Endodermal cell (in vitro differentiated cells): ENCODE measurements around the gene HOOK2. TPM values are rescaled to one million over a fixed set of nuclear protein-coding genes. Genes with fewer than 3 reads are reported as not detected.

ENCODE experiments used
- DNase-seq: peaks from one replicate; pipeline ENCODE4 v3.0.0-alpha.2; 2017
- H3K27ac ChIP-seq: 2 replicates; pipeline ENCODE4 v1.5.1; 2013; ENCODE audit warnings: mild to moderate bottlenecking, low read depth, low read length, moderate library complexity
- H3K27me3 ChIP-seq: 2 replicates; pipeline ENCODE4 v1.6.1; 2013; ENCODE audit warnings: mild to moderate bottlenecking, low read length, moderate library complexity; ENCODE audit not compliant: insufficient read depth, control insufficient read depth, poor library complexity, severe bottlenecking
- H3K36me3 ChIP-seq: 2 replicates; pipeline ENCODE4 v1.7.0; 2013; ENCODE audit warnings: mild to moderate bottlenecking, low read length, moderate library complexity; ENCODE audit not compliant: control insufficient read depth, insufficient read depth
- H3K4me1 ChIP-seq: one replicate; pipeline ENCODE4 v1.7.0; 2013; ENCODE audit warnings: low read length; ENCODE audit not compliant: control insufficient read depth, insufficient read depth
- H3K4me3 ChIP-seq: 2 replicates; pipeline ENCODE4 v1.5.1; 2013; ENCODE audit warnings: mild to moderate bottlenecking, low read length, moderate library complexity
- H3K9ac ChIP-seq: 2 replicates; pipeline ENCODE4 v1.6.1; 2013; ENCODE audit warnings: mild to moderate bottlenecking, low read length, moderate library complexity; ENCODE audit not compliant: poor library complexity, severe bottlenecking; ENCODE audit errors: extremely low read depth
- H3K9me3 ChIP-seq: 2 replicates; pipeline ENCODE4 v1.6.1; 2013; ENCODE audit warnings: mild to moderate bottlenecking, low read length, moderate library complexity; ENCODE audit not compliant: control insufficient read depth
- H3K27ac Mint-ChIP-seq: 2 replicates; pipeline ENCODE4 v1.8.0; 2020; ENCODE audit warnings: mixed read lengths
- H3K27me3 Mint-ChIP-seq: 2 replicates; pipeline ENCODE4 v1.8.0; 2021; ENCODE audit warnings: mild to moderate bottlenecking, mixed read lengths; ENCODE audit not compliant: insufficient read depth
- H3K36me3 Mint-ChIP-seq: 2 replicates; pipeline ENCODE4 v1.8.0; 2020; ENCODE audit warnings: low read depth, mixed read lengths
- H3K4me1 Mint-ChIP-seq: 2 replicates; pipeline ENCODE4 v1.8.0; 2020; ENCODE audit warnings: mixed read lengths
- H3K4me3 Mint-ChIP-seq: 2 replicates; pipeline ENCODE4 v1.8.0; 2020; ENCODE audit warnings: mild to moderate bottlenecking, moderate library complexity, mixed read lengths
- H3K9me3 Mint-ChIP-seq: 2 replicates; pipeline ENCODE4 v1.8.0; 2020; ENCODE audit warnings: mild to moderate bottlenecking, mixed read lengths
- CTCF ChIP-seq: fragments of 200-600 bp; sonication (generic); conservative IDR thresholded peaks from 2 replicates; pipeline ENCODE4 v1.5.0; 2021; ENCODE audit warnings: antibody characterized with exemption, mild to moderate bottlenecking
- WGBS, 2 experiments: methylation state at CpG; one replicate each; pipeline versions ENCODE4 v1.1.5 to v1.1.7; 2013; ENCODE audit warnings: missing lambda C conversion rate in 2 of 2, mixed read lengths in 1 of 2; ENCODE audit not compliant: insufficient coverage in 1 of 2, insufficient read length in 1 of 2; 5-methylcytosine and 5-hydroxymethylcytosine counted together
- total RNA-seq, 2 donors: library from RNA; stranded (reverse); fragmentation: NEBNext Ultra II Directional in 1 of 2; extraction: Animal tissue kit (Norgen Biotek cat#: 25700) in 1 of 2; gene quantifications; 2 replicates in 1 of 2; 3 replicates in 1 of 2; pipeline ENCODE4 v1.2.1, GENCODE V29; 2021

HOOK2 gene
- total RNA-seq, 2 donors from 2014 or later: 82.1 to 103 TPM

GRCh38 chr19:12748489-12748888 is 26.9 kb downstream of the HOOK2 start:
- no peak overlapping the region for H3K9ac ChIP-seq
- WGBS, 2 experiments: 58 to 60% methylated on average over 1 to 6 of the region's 6 CpGs
- peaks cover 15% of the 10 kb centered on the region for H3K9me3 Mint-ChIP-seq
- no peak overlapping the region for H3K27ac ChIP-seq
- H3K36me3 Mint-ChIP-seq: peaks cover 41% of the 10 kb centered on the region
- H3K4me3 Mint-ChIP-seq: no peak overlapping the region
- peaks cover 40% of the 10 kb centered on the region for H3K27me3 Mint-ChIP-seq
- TF ChIP-seq CTCF: no peak
- H3K27me3 ChIP-seq: peaks cover 39% of the 10 kb centered on the region
- peak; percentile 77 for DNase-seq
- H3K4me1 ChIP-seq: no peaks in the 10 kb centered on the region
- H3K27ac Mint-ChIP-seq: peak overlapping the region; percentile 92
- H3K4me3 ChIP-seq: peak overlapping the region; percentile 53
- peaks cover 38% of the 10 kb centered on the region for H3K36me3 ChIP-seq
- H3K9me3 ChIP-seq: peaks cover 16% of the 10 kb centered on the region
- H3K4me1 Mint-ChIP-seq: peaks cover 7% of the 10 kb centered on the region

- 92 to 95% methylated on average over 8 to 22 of the region's 22 CpGs for WGBS, 2 experiments
- H3K9me3 Mint-ChIP-seq: peaks cover 15% of the 10 kb centered on the region
- no peak overlapping the region for H3K27ac ChIP-seq
Measured at GRCh38 chr19:12745166-12745897, 30.0 kb downstream of the HOOK2 start.

GRCh38 chr19:12737835-12738351 is 37.5 kb downstream of the HOOK2 start:
- Histone ChIP-seq H3K36me3 (peaks cover 26% of the 10 kb centered on the region), H3K9ac (peak overlapping the region; percentile 91), H3K4me3 (peak overlapping the region; percentile 100), H3K27ac (peak overlapping the region; percentile 97), H3K27me3 (no peaks in the 10 kb centered on the region), H3K9me3 (no peaks in the 10 kb centered on the region), H3K4me1 (peaks cover 2% of the 10 kb centered on the region)
- peak overlapping the region; percentile 99 for H3K27ac Mint-ChIP-seq
- peaks cover 24% of the 10 kb centered on the region for H3K36me3 Mint-ChIP-seq
- H3K4me3 Mint-ChIP-seq: peak overlapping the region; percentile 100
- DNase-seq: no peak
- no peak for TF ChIP-seq CTCF
- no peaks in the 10 kb centered on the region for H3K9me3 Mint-ChIP-seq
- WGBS, 2 experiments: 19 to 20% methylated on average over 13 of the region's 13 CpGs
- H3K4me1 Mint-ChIP-seq: peaks cover 15% of the 10 kb centered on the region
- no peaks in the 10 kb centered on the region for H3K27me3 Mint-ChIP-seq

More at GRCh38 chr19:12745166-12745897, 30.0 kb downstream of the HOOK2 start:
- Histone ChIP-seq H3K27me3 (peaks cover 11% of the 10 kb centered on the region), H3K9me3 (peaks cover 16% of the 10 kb centered on the region), H3K9ac (no peak overlapping the region), H3K36me3 (peaks cover 51% of the 10 kb centered on the region), H3K4me3 (no peak overlapping the region), H3K4me1 (no peaks in the 10 kb centered on the region)
- Mint-ChIP-seq H3K27me3 (peaks cover 10% of the 10 kb centered on the region), H3K4me3 (no peak overlapping the region), H3K27ac (no peak overlapping the region), H3K4me1 (peaks cover 4% of the 10 kb centered on the region), H3K36me3 (peaks cover 55% of the 10 kb centered on the region)
- no peak for DNase-seq
- no peak for TF ChIP-seq CTCF
